A673 (cell line): ENCODE measurements around the gene ADGRL1. TPM values are rescaled to one million over a fixed set of nuclear protein-coding genes. Genes with fewer than 3 reads are reported as not detected.
"Not testable (repeated sequence)": the region's sequence is repeated elsewhere in the genome, so short reads cannot be mapped to it uniquely, and the experiment has no call there.

ENCODE experiments used
- BruUV-seq: library from RNA; stranded (reverse); fragments of 400-500 nt; replicated peaks from 2 replicates; lab custom pipeline; 2021; lab: Mats Ljungman, UMichigan
- CTCF ChIA-PET: fragments of 300-600 bp; sonication (Branson Sonifier 250); formaldehyde crosslinking; loops from one replicate; lab custom pipeline; 2022; ENCODE audit warnings: antibody characterized with exemption; lab: Charles Lee
- POLR2A ChIA-PET: fragments of 300-600 bp; sonication (Branson Sonifier 250); formaldehyde crosslinking; loops from one replicate; lab custom pipeline; 2022; ENCODE audit warnings: antibody characterized with exemption; ENCODE audit not compliant: low non-redundant PET; lab: Charles Lee
- DNase-seq: peaks from one replicate; pipeline ENCODE4 v3.0.0-alpha.2; 2015; ENCODE audit warnings: low spot score
- H3K27ac ChIP-seq: fragments of 200-600 bp; sonication (generic); 2 replicates; pipeline ENCODE4 v1.5.1; 2016; ENCODE audit warnings: mixed run types, low read depth, mild to moderate bottlenecking, mixed read lengths, antibody characterized with exemption, low read length; ENCODE audit not compliant: poor library complexity, severe bottlenecking
- H3K27me3 ChIP-seq: fragments of 200-600 bp; sonication (generic); replicated peaks from 2 replicates; pipeline ENCODE4 v1.6.1; 2017; ENCODE audit warnings: mixed run types, low read depth, mild to moderate bottlenecking, mixed read lengths, antibody characterized with exemption, low read length; ENCODE audit not compliant: insufficient read depth, poor library complexity
- H3K36me3 ChIP-seq: fragments of 200-600 bp; sonication (generic); 2 replicates; pipeline ENCODE4 v1.6.1; 2016; ENCODE audit warnings: mixed run types, mild to moderate bottlenecking, mixed read lengths, antibody characterized with exemption, low read length; ENCODE audit not compliant: insufficient read depth, poor library complexity, severe bottlenecking
- H3K4me1 ChIP-seq: fragments of 200-600 bp; sonication (generic); 2 replicates; pipeline ENCODE4 v1.6.1; 2017; ENCODE audit warnings: mixed run types, mild to moderate bottlenecking, mixed read lengths, antibody characterized with exemption, low read length; ENCODE audit not compliant: insufficient read depth, poor library complexity, severe bottlenecking
- H3K4me3 ChIP-seq: fragments of 200-600 bp; sonication (generic); 2 replicates; pipeline ENCODE4 v1.5.1; 2016; ENCODE audit warnings: low read depth, mixed run types, mild to moderate bottlenecking, mixed read lengths, low read length; ENCODE audit not compliant: poor library complexity, severe bottlenecking
- H3K9me3 ChIP-seq: fragments of 200-600 bp; sonication (generic); 2 replicates; pipeline ENCODE4 v1.6.1; 2016; ENCODE audit warnings: mixed run types, low read depth, mild to moderate bottlenecking, mixed read lengths, antibody characterized with exemption, low read length; ENCODE audit not compliant: poor library complexity, severe bottlenecking
- EZH2 ChIP-seq: fragments of 200-600 bp; sonication (generic); IDR thresholded peaks from 2 replicates; pipeline ENCODE4 v1.6.1; 2017; ENCODE audit warnings: borderline replicate concordance, low read depth, mild to moderate bottlenecking, mixed read lengths, antibody characterized with exemption, low read length; ENCODE audit not compliant: poor library complexity, severe bottlenecking
- intact Hi-C: fragments of 100-400 bp; cut with micrococcal nuclease; formaldehyde crosslinking; loops from one replicate; pipeline ENCODE4 v1.10.0; 2022; ENCODE audit not compliant: unreplicated experiment
- total RNA-seq: library from RNA; stranded (reverse); gene quantifications from 2 replicates; pipeline ENCODE4 v1.2.3, GENCODE V29; 2021
- TF ChIP-seq, protein P1 (sequence below): fragments of 300-800, 200-600 bp; sonication (generic); conservative IDR thresholded peaks from 2 replicates; pipeline ENCODE4 v1.5.1; 2017; ENCODE audit warnings: low read depth, mild to moderate bottlenecking, antibody characterized with exemption, low read length, moderate library complexity, mixed read lengths

ADGRL1 gene
- total RNA-seq, 1 experiment from 2014 or later = 66.1 TPM

- POLR2A ChIA-PET = no interaction called here
- no peaks in the 10 kb centered on the region for H3K9me3 ChIP-seq
- no peak overlapping the region for H3K27ac ChIP-seq
- H3K27me3 ChIP-seq = no peaks in the 10 kb centered on the region
- H3K36me3 ChIP-seq = no peaks in the 10 kb centered on the region
- BruUV-seq = no TSS peak
- no peak overlapping the region for H3K4me3 ChIP-seq
- CTCF ChIA-PET = interaction anchor here (0.6 kb wide), 2 partner anchors 44 to 287 kb away, joined by 3 to 6 read pairs; no protein-coding TSS in a partner anchor
- DNase-seq = no peak
- intact Hi-C loops = no loop called here
- TF ChIP-seq EZH2 = no peak
- TF ChIP-seq, protein P1, sequence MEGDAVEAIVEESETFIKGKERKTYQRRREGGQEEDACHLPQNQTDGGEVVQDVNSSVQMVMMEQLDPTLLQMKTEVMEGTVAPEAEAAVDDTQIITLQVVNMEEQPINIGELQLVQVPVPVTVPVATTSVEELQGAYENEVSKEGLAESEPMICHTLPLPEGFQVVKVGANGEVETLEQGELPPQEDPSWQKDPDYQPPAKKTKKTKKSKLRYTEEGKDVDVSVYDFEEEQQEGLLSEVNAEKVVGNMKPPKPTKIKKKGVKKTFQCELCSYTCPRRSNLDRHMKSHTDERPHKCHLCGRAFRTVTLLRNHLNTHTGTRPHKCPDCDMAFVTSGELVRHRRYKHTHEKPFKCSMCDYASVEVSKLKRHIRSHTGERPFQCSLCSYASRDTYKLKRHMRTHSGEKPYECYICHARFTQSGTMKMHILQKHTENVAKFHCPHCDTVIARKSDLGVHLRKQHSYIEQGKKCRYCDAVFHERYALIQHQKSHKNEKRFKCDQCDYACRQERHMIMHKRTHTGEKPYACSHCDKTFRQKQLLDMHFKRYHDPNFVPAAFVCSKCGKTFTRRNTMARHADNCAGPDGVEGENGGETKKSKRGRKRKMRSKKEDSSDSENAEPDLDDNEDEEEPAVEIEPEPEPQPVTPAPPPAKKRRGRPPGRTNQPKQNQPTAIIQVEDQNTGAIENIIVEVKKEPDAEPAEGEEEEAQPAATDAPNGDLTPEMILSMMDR = no peak
- H3K4me1 ChIP-seq = no peaks in the 10 kb centered on the region
These were observed 16.9 kb upstream of the ADGRL1 start for GRCh38 chr19:14222886-14223285.

GRCh38 chr19:14221345-14221744, 15.4 kb upstream of the ADGRL1 start:
- POLR2A ChIA-PET = interaction anchor here (0.6 kb wide), 1 partner anchor 1586 kb away, joined by 19 read pairs; no protein-coding TSS in a partner anchor

DNA sequence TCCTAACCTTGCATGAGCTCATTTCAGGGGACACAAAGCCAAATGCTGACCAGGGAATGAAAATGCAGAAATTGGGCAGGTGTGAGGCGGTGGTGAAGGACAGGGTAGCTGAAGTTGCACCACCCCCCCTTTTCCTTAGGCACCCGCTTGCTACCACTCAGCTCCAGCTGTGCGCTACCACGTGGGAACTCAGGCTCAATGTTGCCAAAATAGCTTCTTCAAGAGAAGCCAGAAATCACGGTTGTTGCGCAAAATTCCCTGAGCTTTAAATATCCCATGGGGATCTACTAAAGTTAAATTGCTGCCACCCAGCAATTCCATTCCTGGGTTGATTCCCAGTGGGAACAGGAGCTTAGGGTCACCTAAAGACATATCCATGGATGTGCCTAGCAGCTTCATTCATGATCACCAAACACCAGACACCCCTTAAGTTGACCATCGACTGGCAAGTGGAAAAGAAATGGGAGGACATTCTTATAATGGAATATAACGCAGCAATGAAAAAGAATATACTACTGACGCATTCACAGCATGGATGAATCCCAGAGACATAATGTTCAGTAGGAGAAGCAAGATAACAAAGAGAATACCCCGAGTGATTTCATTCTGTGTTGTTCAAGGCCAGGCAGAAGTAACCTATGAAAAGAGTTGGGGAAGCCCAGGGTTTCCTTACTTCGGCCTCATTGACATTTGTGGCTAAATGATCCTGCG, 12.8 kb upstream of the ADGRL1 start:
- ChIA-PET POLR2A (no interaction called here), CTCF (interaction anchor here (0.7 to 1.1 kb wide), 2 partner anchors 18 to 186 kb away, joined by 3 to 4 read pairs; no protein-coding TSS in a partner anchor)
- intact Hi-C loops = no loop called here
- no peaks in the 10 kb centered on the region for H3K9me3 ChIP-seq
- peak; percentile 28 for DNase-seq
- no TSS peak for BruUV-seq
- no peak overlapping the region for H3K27ac ChIP-seq
- TF ChIP-seq, protein P1 = no peak
- TF ChIP-seq EZH2 = no peak
- H3K4me1 ChIP-seq = no peaks in the 10 kb centered on the region
- no peak overlapping the region for H3K4me3 ChIP-seq
- H3K36me3 ChIP-seq = no peaks in the 10 kb centered on the region
- H3K27me3 ChIP-seq = no peaks in the 10 kb centered on the region

More at GRCh38 chr19:14221345-14221744, 15.4 kb upstream of the ADGRL1 start:
- DNase-seq = peak; percentile 65
- H3K9me3 ChIP-seq, intact Hi-C loops, H3K27ac ChIP-seq, BruUV-seq, H3K36me3 ChIP-seq, H3K27me3 ChIP-seq, H3K4me1 ChIP-seq: not testable (repeated sequence)
- TF ChIP-seq, protein P1 = peak; percentile 53
- CTCF ChIA-PET = interaction anchor here (0.6 kb wide), 2 partner anchors 185 to 206 kb away, joined by 3 to 4 read pairs; no protein-coding TSS in a partner anchor
- peak overlapping the region; percentile 23 for H3K4me3 ChIP-seq

GRCh38 chr19:14217886-14218285, 11.9 kb upstream of the ADGRL1 start:
- H3K9me3 ChIP-seq, H3K27me3 ChIP-seq, H3K27ac ChIP-seq, BruUV-seq, DNase-seq, H3K4me1 ChIP-seq, POLR2A ChIA-PET, CTCF ChIA-PET, H3K36me3 ChIP-seq, H3K4me3 ChIP-seq, intact Hi-C loops: not testable (repeated sequence)
